Measurements from ENCODE around the gene PDZRN3.

The PDZRN3 gene

GRCh38 chr3:73461547-73461946 is 163.2 kb downstream of the PDZRN3 start:
- TF ChIP-seq JUND (IDR thresholded peaks at IDR 0.05; ENCODE audit: low read depth), result no peak
- in situ Hi-C loops (cut with HindIII; ENCODE audit: low pct_unique_long_range_greater_than_20kb, low sequenced_read_pairs), result no loop called here
- no peak for DNase-seq (ENCODE audit: low read depth in 1 of 2, low spot score in 1 of 2)

DNA sequence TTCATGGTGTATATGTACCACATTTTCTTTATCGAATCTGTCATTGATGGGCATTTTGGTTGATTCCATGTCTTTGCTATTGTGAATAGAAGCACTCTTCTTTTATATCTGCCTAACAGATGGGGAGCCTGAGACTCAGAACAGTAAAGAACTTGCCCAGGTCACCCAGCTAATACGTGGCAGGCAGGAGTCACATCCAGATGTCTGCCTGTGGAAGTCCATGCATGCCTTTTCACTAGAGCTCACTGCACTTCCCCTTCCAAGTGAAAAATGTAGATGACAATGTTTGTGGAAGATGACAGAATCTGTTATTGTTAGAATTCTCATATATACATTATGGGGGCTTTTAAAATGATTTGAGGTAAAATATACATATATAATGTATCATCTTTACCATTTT is 165.0 kb downstream of the PDZRN3 start:
- no peak for DNase-seq (ENCODE audit: low read depth in 1 of 2, low spot score in 1 of 2)
- TF ChIP-seq JUND (IDR thresholded peaks at IDR 0.05; ENCODE audit: low read depth), result no peak
- in situ Hi-C loops (cut with HindIII; ENCODE audit: low pct_unique_long_range_greater_than_20kb, low sequenced_read_pairs), result no loop called here

DNA sequence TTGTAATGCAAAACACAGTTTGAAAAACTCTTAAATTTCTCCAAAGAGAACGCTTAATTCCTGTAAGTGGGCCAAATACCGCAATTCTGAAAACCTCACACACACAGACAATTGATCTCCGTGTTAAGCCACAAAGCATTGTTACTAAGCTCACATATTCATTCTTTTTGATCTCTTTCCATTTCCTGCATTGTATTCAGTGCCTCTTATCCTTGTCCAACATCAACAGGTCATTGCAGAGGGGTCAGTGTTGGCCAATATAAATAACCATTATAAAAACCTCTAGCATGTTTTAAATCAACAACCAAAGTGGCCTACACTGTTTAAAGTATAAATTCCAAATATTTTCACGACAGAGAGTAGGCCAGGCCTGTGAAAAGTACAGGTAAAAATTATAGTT is 171.1 kb downstream of the PDZRN3 start:
- in situ Hi-C loops (cut with HindIII; ENCODE audit: low pct_unique_long_range_greater_than_20kb, low sequenced_read_pairs), result no loop called here
- TF ChIP-seq JUND (IDR thresholded peaks at IDR 0.05; ENCODE audit: low read depth), result no peak

GRCh38 chr3:73452729-73453128 is 172.0 kb downstream of the PDZRN3 start:
- DNase-seq (ENCODE audit: low read depth in 1 of 2, low spot score in 1 of 2), result no peak
- in situ Hi-C loops (cut with HindIII; ENCODE audit: low pct_unique_long_range_greater_than_20kb, low sequenced_read_pairs), result no loop called here
- no peak for TF ChIP-seq JUND (IDR thresholded peaks at IDR 0.05; ENCODE audit: low read depth)

More for the DNA sequence above, 171.1 kb downstream of the PDZRN3 start:
- DNase-seq (ENCODE audit: low read depth in 1 of 2, low spot score in 1 of 2), result no peak

GRCh38 chr3:73451301-73451944 is 173.3 kb downstream of the PDZRN3 start:
- in situ Hi-C loops (cut with HindIII; ENCODE audit: low pct_unique_long_range_greater_than_20kb, low sequenced_read_pairs), result no loop called here

DNA sequence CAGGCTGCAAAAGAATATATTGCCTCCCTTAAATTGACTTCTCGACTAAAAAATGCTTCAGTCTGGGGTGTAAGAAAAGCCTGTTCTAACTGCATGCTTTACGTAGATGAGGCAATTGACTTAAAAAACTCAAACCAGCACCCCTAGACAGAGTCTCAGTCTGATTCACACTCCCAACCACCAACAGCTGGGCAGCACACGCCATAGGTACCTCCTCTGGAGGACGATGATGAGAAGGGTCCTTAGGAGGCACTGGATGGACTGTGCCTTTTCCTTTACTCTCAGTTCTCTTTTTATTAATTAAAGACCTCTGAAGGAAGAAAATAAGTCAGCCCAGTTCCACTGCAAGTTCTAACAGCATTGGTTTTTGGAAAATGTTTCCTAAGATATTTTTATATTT is 175.0 kb downstream of the PDZRN3 start:
- no peak for DNase-seq (ENCODE audit: low read depth in 1 of 2, low spot score in 1 of 2)
- TF ChIP-seq JUND (IDR thresholded peaks at IDR 0.05; ENCODE audit: low read depth), result no peak
- in situ Hi-C loops (cut with HindIII; ENCODE audit: low pct_unique_long_range_greater_than_20kb, low sequenced_read_pairs), result no loop called here

More at GRCh38 chr3:73451301-73451944, 173.3 kb downstream of the PDZRN3 start:
- no peak for TF ChIP-seq JUND (IDR thresholded peaks at IDR 0.05; ENCODE audit: low read depth)
- no peak for DNase-seq (ENCODE audit: low read depth in 1 of 2, low spot score in 1 of 2)

GRCh38 chr3:73448761-73449301 is 175.9 kb downstream of the PDZRN3 start:
- no peak for TF ChIP-seq JUND (IDR thresholded peaks at IDR 0.05; ENCODE audit: low read depth)
- in situ Hi-C loops (cut with HindIII; ENCODE audit: low pct_unique_long_range_greater_than_20kb, low sequenced_read_pairs), result no loop called here
- DNase-seq (ENCODE audit: low read depth in 1 of 2, low spot score in 1 of 2), result no peak

DNA sequence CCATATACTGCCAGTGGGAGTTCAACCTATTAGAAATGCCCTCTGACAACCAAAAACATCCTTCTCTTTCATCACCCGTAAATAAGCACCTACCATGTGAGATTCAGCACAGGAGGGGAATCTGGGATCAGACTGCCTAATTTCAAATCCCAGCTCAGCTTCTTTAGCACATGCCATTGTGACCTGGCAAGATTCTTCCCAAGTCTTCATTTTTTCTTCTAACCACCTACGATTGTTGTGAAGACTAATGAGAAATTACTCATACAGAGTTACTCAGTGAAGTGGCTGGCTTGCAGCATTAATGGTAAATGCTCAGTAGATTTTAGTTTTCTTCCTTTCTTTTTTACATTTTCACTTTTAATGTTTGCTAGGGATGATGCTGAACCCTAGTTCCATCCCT is 176.7 kb downstream of the PDZRN3 start:
- in situ Hi-C loops (cut with HindIII; ENCODE audit: low pct_unique_long_range_greater_than_20kb, low sequenced_read_pairs), result no loop called here

GRCh38 chr3:73447111-73447510 is 177.6 kb downstream of the PDZRN3 start:
- in situ Hi-C loops (cut with HindIII; ENCODE audit: low pct_unique_long_range_greater_than_20kb, low sequenced_read_pairs), result no loop called here
- TF ChIP-seq JUND (IDR thresholded peaks at IDR 0.05; ENCODE audit: low read depth), result no peak
- no peak for DNase-seq (ENCODE audit: low read depth in 1 of 2, low spot score in 1 of 2)

More for the DNA sequence above, 176.7 kb downstream of the PDZRN3 start:
- no peak for TF ChIP-seq JUND (IDR thresholded peaks at IDR 0.05; ENCODE audit: low read depth)
- no peak for DNase-seq (ENCODE audit: low read depth in 1 of 2, low spot score in 1 of 2)

- in situ Hi-C loops (cut with HindIII; ENCODE audit: low pct_unique_long_range_greater_than_20kb, low sequenced_read_pairs), result no loop called here
- TF ChIP-seq JUND (IDR thresholded peaks at IDR 0.05; ENCODE audit: low read depth), result no peak
Observed at GRCh38 chr3:73446467-73447110, 178.2 kb downstream of the PDZRN3 start.

DNA sequence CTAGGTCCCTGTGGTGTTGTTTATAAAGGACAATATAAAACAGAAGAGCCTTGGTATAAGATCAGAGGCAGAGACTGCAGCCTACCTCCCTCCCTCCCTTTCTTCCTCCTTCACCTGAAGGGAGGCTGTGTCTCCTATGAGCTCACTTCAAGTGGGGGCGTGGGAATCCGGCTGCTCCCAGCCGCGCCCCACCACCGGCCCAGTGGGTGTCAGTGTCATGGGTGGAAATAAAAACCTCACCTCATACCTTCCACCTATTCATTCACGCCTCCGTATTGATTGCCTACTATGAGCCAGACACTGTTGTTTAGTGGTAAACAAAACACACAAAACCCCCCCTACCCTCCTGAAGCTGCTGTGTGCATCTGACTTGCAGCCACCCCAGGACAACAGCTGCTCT is 181.9 kb downstream of the PDZRN3 start:
- in situ Hi-C loops (cut with HindIII; ENCODE audit: low pct_unique_long_range_greater_than_20kb, low sequenced_read_pairs), result no loop called here
- no peak for DNase-seq (ENCODE audit: low read depth in 1 of 2, low spot score in 1 of 2)
- TF ChIP-seq JUND (IDR thresholded peaks at IDR 0.05; ENCODE audit: low read depth), result no peak

More at GRCh38 chr3:73446467-73447110, 178.2 kb downstream of the PDZRN3 start:
- DNase-seq (ENCODE audit: low read depth in 1 of 2, low spot score in 1 of 2), result no peak

DNA sequence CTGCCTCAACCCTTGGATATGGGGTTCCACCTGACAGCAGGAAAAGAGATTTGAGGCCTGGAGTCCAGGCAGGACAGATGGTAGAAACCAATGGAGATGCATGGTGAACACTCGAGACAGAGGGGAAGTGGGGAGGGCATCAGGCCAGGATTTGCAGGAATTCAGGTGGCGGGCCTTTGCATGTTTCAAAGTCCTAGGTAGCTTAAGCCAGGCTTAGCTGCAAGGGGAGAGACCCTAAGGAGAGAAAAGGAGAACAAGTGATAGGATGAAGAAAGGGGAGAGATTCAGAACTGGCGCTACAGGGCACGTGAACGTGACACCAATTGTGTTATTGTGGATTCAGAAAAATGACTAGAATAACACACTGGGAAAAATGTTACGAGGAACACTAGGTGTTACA is 182.6 kb downstream of the PDZRN3 start:
- DNase-seq (ENCODE audit: low read depth in 1 of 2, low spot score in 1 of 2), result no peak
- TF ChIP-seq JUND (IDR thresholded peaks at IDR 0.05; ENCODE audit: low read depth), result no peak
- in situ Hi-C loops (cut with HindIII; ENCODE audit: low pct_unique_long_range_greater_than_20kb, low sequenced_read_pairs), result no loop called here

GRCh38 chr3:73437828-73438227 is 186.9 kb downstream of the PDZRN3 start:
- no peak for TF ChIP-seq JUND (IDR thresholded peaks at IDR 0.05; ENCODE audit: low read depth)
- in situ Hi-C loops (cut with HindIII; ENCODE audit: low pct_unique_long_range_greater_than_20kb, low sequenced_read_pairs), result no loop called here
- no peak for DNase-seq (ENCODE audit: low read depth in 1 of 2, low spot score in 1 of 2)
